ENCODE data around the gene TMEM161A.
A peak's percentile ranks its signal among the peaks of the same experiment; 100 is the strongest.
"Not testable (repeated sequence)": the region's sequence is repeated elsewhere in the genome, so short reads cannot be mapped to it uniquely, and the experiment has no call there.

TMEM161A gene

DNA sequence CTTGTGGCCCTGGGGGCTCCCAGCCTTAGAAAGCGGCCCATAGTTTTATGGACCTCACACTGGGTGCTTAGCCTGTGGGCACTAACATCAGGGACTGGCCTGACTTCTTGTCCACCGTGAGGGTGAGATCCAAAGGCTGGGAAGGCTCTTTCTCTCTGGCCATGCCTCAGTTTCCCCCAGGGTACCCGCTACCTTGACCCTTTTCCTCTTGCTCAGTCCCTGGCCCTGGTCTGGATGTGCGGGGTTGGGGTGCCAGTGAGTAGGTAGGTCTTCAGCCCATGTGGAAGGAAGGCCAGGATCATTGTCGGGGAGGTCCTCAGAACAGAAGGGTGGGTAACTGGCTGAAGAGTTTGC is 1.6 kb upstream of the TMEM161A start:
- in situ Hi-C loops (cut with HindIII; ENCODE audit: low sequenced_read_pairs), result no loop called here
- no peak overlapping the region for H3K4me3 ChIP-seq (ENCODE audit: low read depth, low read length)
- DNase-seq (ENCODE audit: low read depth), result no peak
- TF ChIP-seq, protein P1, sequence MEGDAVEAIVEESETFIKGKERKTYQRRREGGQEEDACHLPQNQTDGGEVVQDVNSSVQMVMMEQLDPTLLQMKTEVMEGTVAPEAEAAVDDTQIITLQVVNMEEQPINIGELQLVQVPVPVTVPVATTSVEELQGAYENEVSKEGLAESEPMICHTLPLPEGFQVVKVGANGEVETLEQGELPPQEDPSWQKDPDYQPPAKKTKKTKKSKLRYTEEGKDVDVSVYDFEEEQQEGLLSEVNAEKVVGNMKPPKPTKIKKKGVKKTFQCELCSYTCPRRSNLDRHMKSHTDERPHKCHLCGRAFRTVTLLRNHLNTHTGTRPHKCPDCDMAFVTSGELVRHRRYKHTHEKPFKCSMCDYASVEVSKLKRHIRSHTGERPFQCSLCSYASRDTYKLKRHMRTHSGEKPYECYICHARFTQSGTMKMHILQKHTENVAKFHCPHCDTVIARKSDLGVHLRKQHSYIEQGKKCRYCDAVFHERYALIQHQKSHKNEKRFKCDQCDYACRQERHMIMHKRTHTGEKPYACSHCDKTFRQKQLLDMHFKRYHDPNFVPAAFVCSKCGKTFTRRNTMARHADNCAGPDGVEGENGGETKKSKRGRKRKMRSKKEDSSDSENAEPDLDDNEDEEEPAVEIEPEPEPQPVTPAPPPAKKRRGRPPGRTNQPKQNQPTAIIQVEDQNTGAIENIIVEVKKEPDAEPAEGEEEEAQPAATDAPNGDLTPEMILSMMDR (IDR thresholded peaks at IDR 0.05; ENCODE audit: low read depth, low read length, missing control alignments), result no peak

DNA sequence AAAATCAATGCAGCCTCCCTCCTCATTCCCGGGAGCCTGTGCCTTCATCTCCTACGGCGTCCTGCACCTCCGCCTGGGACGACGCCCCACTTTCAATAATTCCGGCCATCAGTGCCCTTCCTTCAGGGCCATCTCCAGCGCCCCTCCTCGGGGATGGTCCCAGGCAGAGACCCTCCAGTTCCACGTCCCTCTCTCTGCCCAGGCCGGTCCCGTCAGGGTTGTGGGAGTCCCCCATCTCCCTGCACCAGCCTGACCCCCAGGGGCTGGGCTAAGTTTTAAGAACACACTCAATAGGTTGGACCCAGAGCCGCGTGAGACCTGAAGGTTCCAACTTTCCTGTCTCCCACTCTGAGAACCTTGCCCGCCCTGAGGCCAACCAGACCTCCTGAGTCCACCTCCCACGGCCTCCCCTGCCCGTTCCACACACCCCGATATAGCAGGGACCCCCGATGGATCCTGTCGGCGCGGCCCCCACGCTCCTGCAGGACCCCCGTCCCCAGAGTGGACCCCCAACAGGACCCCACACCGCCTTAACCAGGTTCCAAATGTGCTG is 646 bp downstream of the TMEM161A start:
- peak overlapping the region; percentile 97 for H3K4me3 ChIP-seq (ENCODE audit: low read depth, low read length)
- DNase-seq (ENCODE audit: low read depth), result no peak
- TF ChIP-seq, protein P1 (IDR thresholded peaks at IDR 0.05; ENCODE audit: low read depth, low read length, missing control alignments), result no peak
- in situ Hi-C loops (cut with HindIII; ENCODE audit: low sequenced_read_pairs), result no loop called here

DNA sequence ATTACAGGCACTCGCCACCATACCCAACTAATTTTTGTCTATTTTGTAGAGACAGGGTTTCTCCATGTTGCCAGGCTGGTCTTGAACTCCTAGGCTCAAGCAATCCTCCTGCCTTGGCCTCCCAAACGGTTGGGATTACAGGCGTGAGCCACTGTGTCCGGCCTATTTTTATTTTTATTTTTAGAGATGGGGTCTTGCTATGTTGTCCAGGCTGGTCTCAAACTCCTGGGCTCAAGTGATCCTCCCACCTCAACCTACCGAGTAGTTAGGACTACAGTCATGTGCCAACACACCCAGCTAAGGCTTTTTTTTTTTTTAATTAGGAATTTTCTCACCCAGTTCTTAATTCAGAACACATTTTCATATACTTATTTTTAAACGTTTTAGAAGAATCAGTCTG is 2.6 kb downstream of the TMEM161A start:
- DNase-seq (ENCODE audit: low read depth); H3K4me3 ChIP-seq (ENCODE audit: low read depth, low read length); in situ Hi-C loops (cut with HindIII; ENCODE audit: low sequenced_read_pairs): not testable (repeated sequence)

DNA sequence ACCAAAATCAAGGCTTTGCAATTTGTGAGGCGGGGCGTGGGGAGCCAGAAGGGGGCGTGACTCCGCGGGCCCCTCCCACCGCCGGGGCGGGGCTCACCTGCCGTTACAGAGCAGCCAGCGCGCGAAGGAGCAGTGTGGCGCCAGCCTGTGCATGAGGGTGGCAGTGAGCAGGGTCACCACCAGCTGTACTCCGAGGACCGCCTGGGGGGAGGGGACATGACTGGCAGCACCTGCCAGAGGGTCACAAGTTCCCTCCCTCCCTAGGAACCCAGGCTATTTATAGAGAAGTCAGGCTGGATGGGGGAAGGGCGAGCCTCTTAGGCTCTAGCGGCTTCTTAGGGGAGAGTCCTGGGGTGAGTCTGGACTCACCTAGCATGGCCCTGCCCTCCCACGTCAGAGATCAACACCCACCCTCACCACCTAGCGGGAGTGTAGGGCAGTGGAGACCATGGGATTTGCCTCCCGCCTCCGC is 3.6 kb downstream of the TMEM161A start:
- TF ChIP-seq, protein P1 (IDR thresholded peaks at IDR 0.05; ENCODE audit: low read depth, low read length, missing control alignments), result no peak
- DNase-seq (ENCODE audit: low read depth), result no peak
- no peak overlapping the region for H3K4me3 ChIP-seq (ENCODE audit: low read depth, low read length)
- in situ Hi-C loops (cut with HindIII; ENCODE audit: low sequenced_read_pairs), result no loop called here

DNA sequence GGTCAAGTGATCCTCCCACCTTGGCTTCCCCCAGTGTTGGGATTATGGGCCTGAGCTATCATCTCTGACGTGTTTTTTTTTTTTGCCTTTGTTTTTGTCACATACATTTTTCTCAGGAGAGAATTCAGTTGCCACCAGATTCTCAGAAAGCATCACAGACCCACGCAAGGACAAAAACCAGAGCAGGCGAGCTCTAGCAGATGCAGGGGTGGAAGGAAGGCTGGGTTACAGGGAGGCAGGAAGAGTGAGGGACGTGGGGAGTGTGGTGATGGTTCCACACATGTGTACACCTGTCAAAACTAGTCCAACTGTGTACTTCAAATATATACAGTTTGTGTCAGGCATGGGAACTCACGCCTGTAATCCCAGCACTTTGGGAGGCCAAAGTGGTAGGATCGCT is 4.3 kb downstream of the TMEM161A start:
- DNase-seq (ENCODE audit: low read depth), result no peak
- TF ChIP-seq, protein P1 (IDR thresholded peaks at IDR 0.05; ENCODE audit: low read depth, low read length, missing control alignments), result no peak
- in situ Hi-C loops (cut with HindIII; ENCODE audit: low sequenced_read_pairs), result no loop called here
- H3K4me3 ChIP-seq (ENCODE audit: low read depth, low read length), result no peak overlapping the region

DNA sequence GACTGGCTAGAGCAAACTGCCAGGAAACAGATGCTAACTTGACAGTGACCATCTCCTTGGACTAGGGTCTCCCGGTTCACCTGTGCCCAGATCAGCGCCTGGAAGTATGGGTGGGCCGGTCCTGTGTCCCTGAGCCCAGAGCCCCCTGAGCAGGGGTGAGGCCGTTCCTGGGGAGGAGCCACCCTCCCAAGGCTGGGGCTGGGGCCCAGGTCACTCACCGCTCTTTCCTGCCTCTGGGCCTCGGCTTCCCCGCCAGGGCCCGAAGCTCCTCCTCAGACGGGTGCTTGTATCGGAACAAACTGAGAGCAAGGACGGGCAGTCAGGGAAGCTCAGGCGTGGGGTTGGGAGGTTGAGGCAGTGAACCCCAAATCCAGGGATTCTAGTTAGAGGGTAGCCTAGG is 5.4 kb downstream of the TMEM161A start:
- TF ChIP-seq, protein P1 (IDR thresholded peaks at IDR 0.05; ENCODE audit: low read depth, low read length, missing control alignments), result no peak
- DNase-seq (ENCODE audit: low read depth), result no peak
- in situ Hi-C loops (cut with HindIII; ENCODE audit: low sequenced_read_pairs), result no loop called here
- H3K4me3 ChIP-seq (ENCODE audit: low read depth, low read length), result no peak overlapping the region

DNA sequence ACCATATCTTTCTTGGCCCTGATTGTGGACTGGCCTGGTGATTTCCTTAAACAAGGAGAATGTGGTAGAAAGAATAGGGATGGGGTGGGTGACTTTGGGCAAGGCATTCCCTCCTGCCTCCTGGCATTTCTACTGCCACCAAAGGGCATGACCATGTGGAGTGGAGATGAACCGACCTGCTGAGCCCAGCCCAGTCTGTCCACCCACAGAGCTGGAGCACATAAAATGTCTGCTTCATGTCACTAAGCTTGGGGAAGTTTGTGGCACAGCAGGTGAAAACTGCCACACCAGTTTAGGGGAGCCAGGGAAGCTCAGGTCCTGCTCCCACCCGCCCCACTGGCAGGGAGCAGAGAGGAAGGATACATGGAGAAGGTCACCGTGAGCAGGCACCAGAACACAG is 6.3 kb downstream of the TMEM161A start:
- DNase-seq (ENCODE audit: low read depth), result no peak
- TF ChIP-seq, protein P1 (IDR thresholded peaks at IDR 0.05; ENCODE audit: low read depth, low read length, missing control alignments), result no peak
- in situ Hi-C loops (cut with HindIII; ENCODE audit: low sequenced_read_pairs), result no loop called here
- H3K4me3 ChIP-seq (ENCODE audit: low read depth, low read length), result no peak overlapping the region

Measured in astrocyte of the cerebellum (primary cell).